ENCODE data around the gene PTPRCAP. TPM values are rescaled to one million over a fixed set of nuclear protein-coding genes. Genes with fewer than 3 reads are reported as not detected.
A peak's percentile ranks its signal among the peaks of the same experiment; 100 is the strongest.

PTPRCAP gene
- polyA plus RNA-seq, 3 donors = 2.1 to 14.3 (median 2.8) TPM

GRCh38 chr11:67468759-67469507 lies 31.5 kb upstream of the PTPRCAP start, which contains the start of gene TMEM134:
Gene TMEM134, minus strand, starts transcription at chr11:67469251. Its CDS starts 59 bp downstream, at chr11:67469192.
- no peaks in the 10 kb centered on the region for H3K36me3 ChIP-seq (replicated peaks in 1 of 2; ENCODE audit: control insufficient read depth in 1 of 2, insufficient read depth in 2 of 2, low read length in 2 of 2)
- H3K4me2 ChIP-seq (replicated peaks; ENCODE audit: extremely low read depth, low read length, poor library complexity, severe bottlenecking) = peak within 1 kb of the TSS; percentile 92
- peaks cover 0 to 2% (median 0%) of the 10 kb centered on the region in 7 donors for H3K9me3 Mint-ChIP-seq
- peak; percentile 89 to 90 (median 90) for DNase-seq
- peak within 1 kb of the TSS; percentile 96 for H2AFZ ChIP-seq (ENCODE audit: insufficient read depth, low read depth, low read length, poor library complexity, severe bottlenecking)
- intact Hi-C loops (cut with micrococcal nuclease) = loop anchor here (1.0 to 5.0 kb wide), 5 partner anchors 33 to 67 kb away; partner anchors contain the start of genes PPP1CA (in 1 of the 2), RPS6KB2 (in 1 of the 2) and TBC1D10C (in 1 of the 2)
- H3K27me3 ChIP-seq (ENCODE audit: control insufficient read depth in 2 of 2, insufficient read depth in 2 of 2, low read length in 2 of 2) = no peaks in the 10 kb centered on the region
- peaks cover 0 to 2% of the 10 kb centered on the region in 2 donors for H3K36me3 Mint-ChIP-seq
- H3K79me2 ChIP-seq (ENCODE audit: insufficient read depth, low read length) = peaks cover 7% of the 10 kb centered on the region
- H3K4me1 Mint-ChIP-seq = peaks cover 29% of the 10 kb centered on the region
- TF ChIP-seq CTCF (IDR thresholded peaks at IDR 0.05) = peak; percentile 59
- H3K4me1 ChIP-seq (ENCODE audit: control insufficient read depth in 1 of 2, insufficient read depth in 2 of 2, low read length in 2 of 2) = peaks cover 26 to 43% of the 10 kb centered on the region in 2 donors
- peak within 1 kb of the TSS; percentile 41 to 90 for H3K27ac ChIP-seq (ENCODE audit: low read depth in 1 of 2, low read length in 2 of 2)
- H3K27me3 Mint-ChIP-seq (ENCODE audit: low read depth in 3 of 3) = peaks cover 0 to 10% (median 5%) of the 10 kb centered on the region in 3 donors
- H3K4me3 ChIP-seq (replicated peaks in 1 of 3; ENCODE audit: low read depth in 2 of 3, low read length in 3 of 3) = peak within 1 kb of the TSS; percentile 63 to 88 (median 66)
- 0% methylated on average over 71 of the region's 76 CpGs for WGBS (ENCODE audit: insufficient coverage)
- peak within 1 kb of the TSS; percentile 79 to 92 for H3K4me3 Mint-ChIP-seq
- no peaks in the 10 kb centered on the region for H4K20me1 ChIP-seq (ENCODE audit: insufficient read depth, low read length)
- peak within 1 kb of the TSS in 5 of 7 donors; percentile 75 to 85 (median 79) for H3K27ac Mint-ChIP-seq
- peak within 1 kb of the TSS; percentile 72 for H3K9ac ChIP-seq (ENCODE audit: insufficient read depth, low read length, poor library complexity, severe bottlenecking)
- H3K9me3 ChIP-seq (replicated peaks in 1 of 2; ENCODE audit: control insufficient read depth in 1 of 2, insufficient read depth in 1 of 2, low read length in 2 of 2) = no peaks in the 10 kb centered on the region

- H3K36me3 Mint-ChIP-seq = peaks cover 0 to 2% of the 10 kb centered on the region in 2 donors
- DNase-seq = no peak
- Histone ChIP-seq H3K27ac (ENCODE audit: low read depth in 1 of 2, low read length in 2 of 2) (no peak overlapping the region), H3K4me1 (ENCODE audit: control insufficient read depth in 1 of 2, insufficient read depth in 2 of 2, low read length in 2 of 2) (peaks cover 32 to 49% of the 10 kb centered on the region in 2 donors), H3K27me3 (ENCODE audit: control insufficient read depth in 2 of 2, insufficient read depth in 2 of 2, low read length in 2 of 2) (no peaks in the 10 kb centered on the region), H3K4me3 (replicated peaks in 1 of 3; ENCODE audit: low read depth in 2 of 3, low read length in 3 of 3) (peak overlapping the region; percentile 63 to 88 (median 66)), H2AFZ (ENCODE audit: insufficient read depth, low read depth, low read length, poor library complexity, severe bottlenecking) (peak overlapping the region; percentile 81), H4K20me1 (ENCODE audit: insufficient read depth, low read length) (no peaks in the 10 kb centered on the region), H3K36me3 (replicated peaks in 1 of 2; ENCODE audit: control insufficient read depth in 1 of 2, insufficient read depth in 2 of 2, low read length in 2 of 2) (no peaks in the 10 kb centered on the region), H3K9ac (ENCODE audit: insufficient read depth, low read length, poor library complexity, severe bottlenecking) (peak overlapping the region; percentile 70), H3K9me3 (replicated peaks in 1 of 2; ENCODE audit: control insufficient read depth in 1 of 2, insufficient read depth in 1 of 2, low read length in 2 of 2) (no peaks in the 10 kb centered on the region), H3K79me2 (ENCODE audit: insufficient read depth, low read length) (peaks cover 7% of the 10 kb centered on the region), H3K4me2 (replicated peaks; ENCODE audit: extremely low read depth, low read length, poor library complexity, severe bottlenecking) (peak overlapping the region; percentile 92)
- H3K4me1 Mint-ChIP-seq = peaks cover 33% of the 10 kb centered on the region
- 4% methylated on average over 6 of the region's 6 CpGs for WGBS (ENCODE audit: insufficient coverage)
- H3K9me3 Mint-ChIP-seq = peaks cover 0 to 2% (median 0%) of the 10 kb centered on the region in 7 donors
- intact Hi-C loops (cut with micrococcal nuclease) = loop anchor here (2.0 to 5.0 kb wide), 4 partner anchors 34 to 66 kb away; partner anchors contain the start of genes PPP1CA (in 1 of the 2), RPS6KB2 (in 1 of the 2) and TBC1D10C (in 1 of the 2)
- peak overlapping the region in 5 of 7 donors; percentile 26 to 66 (median 52) for H3K27ac Mint-ChIP-seq
- no peak for TF ChIP-seq CTCF (IDR thresholded peaks at IDR 0.05)
- H3K27me3 Mint-ChIP-seq (ENCODE audit: low read depth in 3 of 3) = peaks cover 0 to 10% (median 5%) of the 10 kb centered on the region in 3 donors
- H3K4me3 Mint-ChIP-seq = peak overlapping the region; percentile 79 to 92
These were observed 30.9 kb upstream of the PTPRCAP start for GRCh38 chr11:67468456-67468758.
